Measurements from ENCODE around the gene PCDHGA3.
"Not testable (repeated sequence)": the region's sequence is repeated elsewhere in the genome, so short reads cannot be mapped to it uniquely, and the experiment has no call there.

The PCDHGA3 gene

GRCh38 chr5:141343242-141343952 is at the start of gene PCDHGA3:
Gene PCDHGA3 (plus strand): TSS chr5:141343829. CDS start chr5:141344034, 205 bp downstream.
- Histone ChIP-seq H3K4me2 (no peak within 1 kb of the TSS), H3K27me3 (no peaks in the 10 kb centered on the region), H3K27ac (no peak within 1 kb of the TSS), H3K4me3 (peak within 1 kb of the TSS in 1 of 10 experiments; percentile 9; a peak in 2 of 20 replicates), H3K9ac (no peak within 1 kb of the TSS), H3K36me3 (peaks cover 0 to 14% (median 0%) of the 10 kb centered on the region in 11 experiments; a peak in 5 of 22 replicates), H4K20me1 (no peaks in the 10 kb centered on the region), H3K4me1 (no peaks in the 10 kb centered on the region), H3K9me3 (replicated peaks in 1 of 11) (peaks cover 87 to 100% (median 97%) of the 10 kb centered on the region in 11 experiments)
- no peak for TF ChIP-seq Cebpa-rat (IDR thresholded peaks at IDR 0.05)

GRCh38 chr5:141298376-141298775 is 45.3 kb upstream of the PCDHGA3 start:
- TF ChIP-seq Cebpa-rat (IDR thresholded peaks at IDR 0.05): no peak

GRCh38 chr5:141303756-141304155 is 39.9 kb upstream of the PCDHGA3 start, which contains the start of gene SLC25A2:
Gene SLC25A2 (minus strand): TSS chr5:141304049. CDS start chr5:141303865, 184 bp downstream.
- Histone ChIP-seq H3K4me3 (peak within 1 kb of the TSS in 8 of 10 experiments; percentile 2 to 34 (median 14); a peak in 4 of 20 replicates), H3K9me3 (replicated peaks in 1 of 11) (peaks cover 98 to 100% (median 100%) of the 10 kb centered on the region in 11 experiments), H3K4me2 (no peak within 1 kb of the TSS), H3K27ac (no peak within 1 kb of the TSS), H4K20me1 (no peaks in the 10 kb centered on the region), H3K9ac (no peak within 1 kb of the TSS), H3K36me3 (peaks cover 45 to 97% (median 62%) of the 10 kb centered on the region in 11 experiments), H3K27me3 (no peaks in the 10 kb centered on the region), H3K4me1 (peaks cover 0 to 8% (median 0%) of the 10 kb centered on the region in 10 experiments; a peak in 2 of 20 replicates)
- no peak for TF ChIP-seq Cebpa-rat (IDR thresholded peaks at IDR 0.05)

More at GRCh38 chr5:141298376-141298775, 45.3 kb upstream of the PCDHGA3 start:
- no peak overlapping the region for H3K4me3 ChIP-seq
- no peaks in the 10 kb centered on the region for H3K27me3 ChIP-seq
- H3K9ac ChIP-seq: no peak overlapping the region
- H3K27ac ChIP-seq: no peak overlapping the region
- peaks cover 0 to 5% (median 0%) of the 10 kb centered on the region in 11 experiments; a peak in 1 of 22 replicates for H4K20me1 ChIP-seq
- H3K9me3 ChIP-seq (replicated peaks in 1 of 11): peaks cover 98 to 100% (median 100%) of the 10 kb centered on the region in 11 experiments
- peaks cover 0 to 8% (median 0%) of the 10 kb centered on the region in 10 experiments; a peak in 2 of 20 replicates for H3K4me1 ChIP-seq
- H3K4me2 ChIP-seq: no peak overlapping the region
- peaks cover 43 to 96% (median 61%) of the 10 kb centered on the region in 11 experiments for H3K36me3 ChIP-seq

- Histone ChIP-seq H3K36me3 (peaks cover 45 to 94% (median 71%) of the 10 kb centered on the region in 11 experiments), H3K27me3 (no peaks in the 10 kb centered on the region), H3K27ac (no peak overlapping the region), H3K9ac (no peak overlapping the region), H4K20me1 (no peaks in the 10 kb centered on the region), H3K4me2 (no peak overlapping the region), H3K9me3 (replicated peaks in 1 of 11) (peaks cover 93 to 100% (median 97%) of the 10 kb centered on the region in 11 experiments), H3K4me3 (no peak overlapping the region; a peak in 1 of 20 replicates), H3K4me1 (peaks cover 0 to under 1% (median 0%) of the 10 kb centered on the region in 10 experiments; a peak in 1 of 20 replicates)
- no peak for TF ChIP-seq Cebpa-rat (IDR thresholded peaks at IDR 0.05)
These were observed 37.0 kb upstream of the PCDHGA3 start for GRCh38 chr5:141306630-141307029.

GRCh38 chr5:141313711-141314110 is 29.9 kb upstream of the PCDHGA3 start:
- H3K4me2 ChIP-seq: no peak overlapping the region
- no peak for TF ChIP-seq Cebpa-rat (IDR thresholded peaks at IDR 0.05)
- no peak overlapping the region for H3K9ac ChIP-seq
- H3K36me3 ChIP-seq: peaks cover 76 to 95% (median 85%) of the 10 kb centered on the region in 11 experiments
- H4K20me1 ChIP-seq: peaks cover 0 to 10% (median 0%) of the 10 kb centered on the region in 11 experiments; a peak in 1 of 22 replicates
- peaks cover 93 to 100% (median 97%) of the 10 kb centered on the region in 11 experiments for H3K9me3 ChIP-seq (replicated peaks in 1 of 11)
- no peaks in the 10 kb centered on the region for H3K4me1 ChIP-seq
- no peak overlapping the region for H3K27ac ChIP-seq
- H3K4me3 ChIP-seq: peak overlapping the region in 1 of 10 experiments; percentile 28; a peak in 1 of 20 replicates
- H3K27me3 ChIP-seq: no peaks in the 10 kb centered on the region; a peak in 1 of 22 replicates

GRCh38 chr5:141316963-141317362 is 26.7 kb upstream of the PCDHGA3 start:
- H3K27ac ChIP-seq, H3K4me2 ChIP-seq, H3K4me1 ChIP-seq, H3K27me3 ChIP-seq, H4K20me1 ChIP-seq, H3K9ac ChIP-seq: not testable (repeated sequence)
- H3K9me3 ChIP-seq (replicated peaks in 1 of 11): peaks cover 96 to 100% (median 99%) of the 10 kb centered on the region in 11 experiments
- H3K4me3 ChIP-seq: peak overlapping the region; percentile 2 to 90 (median 78); a peak in 14 of 20 replicates
- H3K36me3 ChIP-seq: peaks cover 75 to 82% (median 80%) of the 10 kb centered on the region in 11 experiments

GRCh38 chr5:141319202-141319601 is 24.4 kb upstream of the PCDHGA3 start:
- Histone ChIP-seq H3K36me3 (peaks cover 54 to 59% (median 58%) of the 10 kb centered on the region in 11 experiments), H3K9me3 (replicated peaks in 1 of 11) (peaks cover 96 to 100% (median 98%) of the 10 kb centered on the region in 11 experiments), H3K9ac (no peak overlapping the region), H3K27ac (no peak overlapping the region), H4K20me1 (peaks cover 0 to 10% (median 0%) of the 10 kb centered on the region in 11 experiments; a peak in 1 of 22 replicates), H3K4me2 (peak overlapping the region in 6 of 11 experiments; percentile 30 to 64 (median 52); a peak in 4 of 22 replicates), H3K4me3 (peak overlapping the region; percentile 70 to 90 (median 81)), H3K27me3 (peaks cover 0 to 3% (median 0%) of the 10 kb centered on the region in 11 experiments; a peak in 2 of 22 replicates), H3K4me1 (peaks cover 0 to 5% (median 0%) of the 10 kb centered on the region in 10 experiments; a peak in 2 of 20 replicates)
- no peak for TF ChIP-seq Cebpa-rat (IDR thresholded peaks at IDR 0.05)

- peaks cover 95 to 100% (median 98%) of the 10 kb centered on the region in 11 experiments for H3K9me3 ChIP-seq (replicated peaks in 1 of 11)
- H3K36me3 ChIP-seq: peaks cover 52 to 54% (median 53%) of the 10 kb centered on the region in 11 experiments
- H3K27me3 ChIP-seq: peaks cover 0 to 3% (median 0%) of the 10 kb centered on the region in 11 experiments; a peak in 2 of 22 replicates
- H3K9ac ChIP-seq: peak overlapping the region in 2 of 11 experiments; percentile 94 to 95; a peak in 3 of 22 replicates
- H3K27ac ChIP-seq: peak overlapping the region in 7 of 11 experiments; percentile 95 to 99 (median 97); a peak in 8 of 22 replicates
- H3K4me1 ChIP-seq: peaks cover 0 to 5% (median 0%) of the 10 kb centered on the region in 10 experiments; a peak in 2 of 20 replicates
- peak overlapping the region; percentile 70 to 90 (median 81) for H3K4me3 ChIP-seq
- TF ChIP-seq Cebpa-rat (IDR thresholded peaks at IDR 0.05): no peak
- H4K20me1 ChIP-seq: peaks cover 0 to 10% (median 0%) of the 10 kb centered on the region in 11 experiments; a peak in 1 of 22 replicates
- peak overlapping the region; percentile 30 to 71 (median 59) for H3K4me2 ChIP-seq
These were observed 23.9 kb upstream of the PCDHGA3 start for GRCh38 chr5:141319699-141320098.

Measured in BLaER1 treated with 17β-estradiol and CSF1 and Interleukin-3, amounts not matched to agents 10 nM and 100 nM (cell line).